Activated CD4-positive, alpha-beta T cell treated with anti-CD3 and anti-CD28 coated beads for 36 hours (primary cell): ENCODE results near the gene RFPL2. TPM values are rescaled to one million over a fixed set of nuclear protein-coding genes. Genes with fewer than 3 reads are reported as not detected.

ENCODE experiments used
- total RNA-seq, 2 experiments: library from RNA; stranded (reverse); gene quantifications; one replicate each; pipeline ENCODE4 v1.2.3, GENCODE V29; 2021

The RFPL2 gene
- total RNA-seq, 2 experiments from 2014 or later: not detected

Other genes starting within 250 kb of the RFPL2 start
- gene SLC5A1, start 161.8 kb downstream of the RFPL2 start, total RNA-seq: not detected
- not detected for gene C22orf42, start 45.8 kb downstream of the RFPL2 start, total RNA-seq
- gene SLC5A4, start 50.3 kb upstream of the RFPL2 start, total RNA-seq: not detected
- not detected for gene RFPL3, start 152.8 kb upstream of the RFPL2 start, total RNA-seq
- 10 to 100 TPM; 60.9 to 86.3 TPM for gene RTCB, start 207.2 kb upstream of the RFPL2 start, total RNA-seq